Activated CD4-positive, CD25-positive, alpha-beta regulatory T cell (primary cell): Measurements from ENCODE around the gene KCNIP1.
"Not testable (repeated sequence)": the region's sequence is repeated elsewhere in the genome, so short reads cannot be mapped to it uniquely, and the experiment has no call there.

Experiments
- DNase-seq, 4 experiments: peaks; one replicate each; lab custom pipeline; 2025; lab: John Stamatoyannopoulos, UW

KCNIP1 gene

DNA sequence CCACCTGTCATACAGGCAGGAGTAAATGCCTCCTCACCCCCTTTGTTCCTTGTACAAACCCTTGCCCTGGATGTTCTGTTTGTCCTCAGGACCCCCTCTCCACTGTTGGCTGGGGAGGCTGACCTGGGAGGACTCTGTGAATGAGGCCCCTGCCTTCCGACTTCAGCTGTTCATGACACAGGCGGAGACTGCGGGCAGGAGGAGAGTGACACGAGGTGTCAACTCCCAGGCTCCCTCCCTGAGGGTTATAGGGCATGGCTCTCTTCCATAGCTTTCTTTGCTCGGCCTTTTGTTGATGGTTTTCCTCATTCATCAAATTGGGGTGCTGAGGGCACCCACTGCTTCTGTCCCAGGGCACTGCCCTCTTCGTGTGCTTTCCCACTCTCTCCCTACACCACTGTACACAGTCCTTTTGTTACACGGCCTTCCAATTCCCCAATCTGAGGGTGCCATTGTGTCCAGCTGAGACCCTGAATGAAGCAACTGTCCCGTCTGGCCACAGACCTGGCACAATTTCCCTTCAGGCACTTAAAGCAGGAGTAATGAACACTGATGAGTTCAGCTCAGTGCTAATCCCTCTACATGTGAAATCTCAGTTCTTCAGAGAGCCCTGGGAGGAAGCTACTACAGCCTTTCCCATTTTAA is 33.8 kb downstream of the KCNIP1 start:
- DNase-seq, result no peak

DNA sequence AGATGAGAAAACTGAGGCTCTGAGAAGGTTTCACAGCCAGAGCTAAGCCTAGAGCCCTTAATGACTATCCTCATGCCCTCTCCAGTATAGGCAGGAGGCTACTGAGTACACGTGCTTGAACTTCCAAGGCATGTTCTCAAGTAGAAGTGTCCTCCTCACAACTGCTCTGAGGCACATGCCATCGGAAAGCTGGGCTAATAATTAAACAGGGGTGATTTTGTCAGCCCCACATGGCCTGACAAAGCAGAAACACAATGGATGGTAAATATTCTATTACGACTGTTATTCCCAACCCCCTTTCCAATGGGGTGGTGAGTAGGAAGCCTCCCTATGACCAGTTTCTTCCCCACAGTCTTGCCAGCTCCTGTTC is 34.3 kb downstream of the KCNIP1 start:
- DNase-seq, result no peak

DNA sequence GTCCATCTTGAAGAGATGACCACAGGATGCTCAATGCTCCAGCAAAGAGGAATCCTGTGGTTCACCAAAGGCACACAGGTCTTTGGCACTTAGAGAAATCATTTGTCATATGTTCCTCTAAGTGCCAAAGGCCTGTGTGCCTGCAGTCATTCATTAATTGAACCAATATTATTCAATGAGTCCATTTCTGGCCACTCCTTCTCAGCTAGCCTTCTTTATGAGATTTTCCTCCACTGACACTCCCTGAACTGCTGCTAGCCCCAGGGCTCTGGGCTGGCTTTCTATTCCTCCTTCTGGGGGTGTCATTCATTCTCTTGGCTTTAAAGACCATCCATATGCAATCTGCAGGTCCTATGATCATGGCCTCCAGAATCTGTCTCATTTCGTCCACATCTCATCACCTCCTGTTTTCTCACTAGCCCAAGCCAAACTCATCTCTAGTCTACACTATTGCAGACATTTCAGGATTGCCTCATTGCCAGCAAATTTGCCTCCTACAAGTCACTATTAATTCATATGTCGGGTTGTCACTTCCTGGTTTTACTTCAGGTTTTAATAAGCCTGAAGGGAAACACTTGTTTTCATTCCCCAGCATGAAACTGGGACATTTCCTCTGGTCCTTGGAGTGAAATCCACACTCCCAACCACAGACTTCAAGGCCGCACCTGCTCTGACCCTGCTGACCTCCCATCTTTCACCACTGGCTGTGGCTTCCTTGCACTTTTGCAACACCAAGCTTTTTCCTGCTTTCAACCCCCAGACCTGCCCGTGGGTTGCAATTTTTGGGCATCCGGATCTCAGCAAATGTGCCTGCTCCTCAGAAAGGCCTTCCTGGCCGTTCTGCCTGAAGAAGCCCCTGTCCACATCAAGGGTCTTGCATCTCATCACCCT is 35.1 kb downstream of the KCNIP1 start:
- DNase-seq, result no peak

DNA sequence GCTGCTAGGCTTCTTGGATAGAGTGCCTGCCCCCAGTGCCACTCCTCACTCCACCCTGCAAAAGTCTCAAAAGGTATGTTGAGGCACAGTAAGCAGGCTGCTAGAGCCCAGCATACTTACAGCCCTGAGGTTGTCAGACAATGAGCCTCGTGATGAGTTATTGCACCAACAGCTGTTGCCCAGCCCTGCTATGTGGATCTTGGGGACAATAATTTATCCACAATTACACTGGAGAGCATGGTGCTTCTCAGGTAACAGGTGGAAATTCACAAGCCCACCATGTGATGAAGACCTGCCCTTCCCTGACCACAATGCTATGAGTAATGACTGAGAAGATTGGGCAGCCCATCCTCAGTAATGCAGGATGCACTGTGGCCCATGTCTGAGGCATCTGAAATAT is 36.5 kb downstream of the KCNIP1 start:
- no peak for DNase-seq

DNA sequence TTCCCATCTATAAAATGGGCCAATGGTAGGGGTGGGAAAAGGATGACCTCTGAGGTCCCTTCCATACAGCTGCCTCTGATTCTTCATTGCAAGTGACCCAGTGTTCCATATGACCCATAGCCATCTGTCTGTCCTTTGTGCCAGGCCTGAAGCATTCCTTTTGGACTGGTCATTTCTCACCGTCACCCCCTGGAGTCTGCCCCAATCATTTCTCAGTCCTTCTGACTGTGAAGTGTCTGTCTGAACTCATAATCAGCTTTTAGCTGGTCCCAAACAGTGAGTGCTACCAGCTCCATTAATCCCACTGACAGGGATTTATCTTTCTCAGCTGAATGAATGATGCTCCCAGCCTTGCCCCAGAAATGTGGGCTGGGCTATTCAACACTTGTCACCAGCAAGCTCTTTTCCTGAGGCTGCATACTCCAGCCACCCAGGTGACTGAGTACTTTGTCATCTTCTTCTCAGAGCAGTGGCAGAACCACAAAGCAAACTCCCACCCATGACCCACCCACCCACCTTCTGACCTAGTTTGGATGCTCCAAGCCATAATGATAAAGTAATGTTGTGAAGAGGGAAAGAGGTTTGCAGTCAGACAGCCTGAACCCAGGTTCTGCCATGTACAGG is 37.4 kb downstream of the KCNIP1 start:
- DNase-seq, result no peak

DNA sequence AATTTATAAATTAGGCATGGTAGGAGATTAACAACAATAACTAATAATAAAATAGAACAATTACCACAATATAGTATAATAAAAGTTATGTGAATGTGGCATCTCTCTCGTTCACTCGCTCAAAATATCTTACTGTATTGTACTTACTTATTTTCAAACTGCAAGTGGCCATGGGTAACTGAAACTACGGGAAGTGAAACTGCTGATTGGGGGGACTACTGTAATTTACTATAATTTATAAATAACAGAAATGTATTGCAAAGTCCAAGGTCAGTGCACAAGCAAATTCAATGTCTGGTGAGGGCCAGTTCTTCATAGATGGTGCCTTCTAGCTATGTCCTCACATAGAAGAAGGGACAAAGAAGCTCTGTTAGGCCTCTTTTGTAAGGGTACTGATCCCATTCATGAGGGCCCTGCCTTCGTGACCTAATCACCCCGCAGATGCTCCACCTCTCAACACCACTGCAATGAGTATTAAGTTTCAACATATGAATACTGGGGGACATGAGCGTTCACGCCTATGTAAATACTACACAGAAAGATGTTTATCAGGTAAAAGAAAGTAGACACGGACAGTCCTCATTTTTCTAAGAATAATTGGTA is 39.0 kb downstream of the KCNIP1 start:
- no peak for DNase-seq

DNA sequence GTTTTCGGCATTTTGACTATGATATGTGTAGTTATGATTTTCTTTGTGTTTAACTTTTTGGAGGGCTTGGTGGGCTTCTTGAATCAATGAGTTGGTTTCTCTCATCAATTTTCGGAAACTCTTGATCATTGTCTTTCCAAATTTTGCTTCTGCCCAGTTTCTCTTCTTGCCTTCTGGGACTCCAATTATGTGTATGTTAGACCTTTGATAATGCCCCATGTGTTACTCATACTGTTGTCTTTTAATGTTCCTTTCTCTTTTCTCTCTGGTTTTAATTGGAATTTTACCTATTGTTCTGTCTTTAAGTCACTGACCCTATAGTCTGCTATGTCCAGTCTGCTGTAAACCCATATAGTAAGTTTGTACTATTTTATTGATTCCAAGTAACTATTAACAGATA is 41.5 kb downstream of the KCNIP1 start:
- no peak for DNase-seq

DNA sequence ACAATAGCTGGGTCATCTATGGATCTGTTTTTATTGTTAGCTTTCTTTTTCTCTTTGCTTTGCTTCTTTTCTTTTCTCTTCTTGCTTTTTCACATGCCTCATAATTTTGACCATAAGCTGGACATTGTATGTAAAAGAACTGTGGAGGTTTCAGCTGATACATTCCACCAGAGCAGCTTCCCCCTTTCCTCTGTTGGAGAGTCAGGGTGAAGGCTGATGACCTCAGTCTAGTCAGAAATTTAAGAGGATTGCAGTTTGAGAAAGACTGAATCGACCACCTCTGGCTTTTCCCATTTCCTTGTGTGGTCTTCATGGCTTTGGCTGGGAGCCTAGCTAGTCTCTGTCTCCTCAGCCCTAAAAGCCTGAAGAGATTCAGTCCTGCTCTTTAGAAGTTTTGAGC is 42.0 kb downstream of the KCNIP1 start:
- DNase-seq, result no peak

DNA sequence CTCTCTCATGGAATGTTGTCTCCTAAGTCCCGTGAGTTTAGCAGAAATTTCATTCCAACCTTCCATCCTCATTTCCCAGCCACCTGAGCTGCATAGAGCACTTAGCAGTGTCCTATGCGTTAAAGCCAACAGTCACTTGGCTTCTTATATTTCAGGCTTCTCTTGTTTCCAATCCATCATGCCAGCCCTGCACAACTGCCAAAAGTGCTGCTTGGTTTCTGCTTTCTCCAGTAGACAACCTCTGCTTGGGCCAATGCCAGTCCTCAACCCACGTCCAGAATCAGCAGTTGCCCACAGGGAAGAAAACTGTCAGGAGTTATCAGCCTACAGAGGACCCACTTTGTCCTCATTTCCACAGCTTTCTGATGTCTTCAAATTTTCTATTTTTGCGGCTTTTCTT is 42.5 kb downstream of the KCNIP1 start:
- DNase-seq, result no peak

DNA sequence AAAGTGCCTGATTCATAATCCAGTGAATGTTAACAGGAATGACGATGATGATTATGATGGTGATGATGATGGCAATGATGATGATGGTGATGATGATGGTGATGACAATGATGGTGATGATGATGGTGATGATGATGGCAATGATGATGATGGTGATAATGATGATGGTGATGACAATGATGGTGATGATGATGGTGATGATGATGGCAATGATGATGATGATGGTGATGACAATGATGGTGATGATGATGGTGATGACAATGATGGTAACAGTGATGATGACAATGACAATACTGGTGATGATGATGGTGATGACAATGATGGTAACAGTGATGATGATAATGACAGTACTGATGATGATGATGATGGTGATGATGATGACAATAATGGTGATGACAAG is 46.6 kb downstream of the KCNIP1 start:
- not testable (repeated sequence) for DNase-seq

DNA sequence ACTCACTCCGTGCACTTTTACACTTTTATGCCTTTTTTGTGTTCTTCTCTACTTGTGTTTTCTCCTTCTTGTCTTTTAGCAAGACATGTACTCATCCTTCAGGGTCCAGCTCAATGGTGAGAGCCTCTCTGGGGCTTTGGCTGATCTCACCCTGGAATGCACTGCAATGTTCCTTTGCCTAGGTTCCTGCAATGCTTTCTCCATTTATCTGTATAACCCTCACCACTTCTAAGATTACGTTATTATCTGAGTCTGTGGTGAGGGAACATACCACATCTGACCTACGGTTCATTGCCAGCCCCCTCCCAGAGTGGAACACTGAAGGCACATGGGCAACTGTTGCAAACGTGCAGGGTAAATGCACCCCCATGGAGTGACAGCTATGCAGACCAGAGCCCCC is 47.3 kb downstream of the KCNIP1 start:
- no peak for DNase-seq

DNA sequence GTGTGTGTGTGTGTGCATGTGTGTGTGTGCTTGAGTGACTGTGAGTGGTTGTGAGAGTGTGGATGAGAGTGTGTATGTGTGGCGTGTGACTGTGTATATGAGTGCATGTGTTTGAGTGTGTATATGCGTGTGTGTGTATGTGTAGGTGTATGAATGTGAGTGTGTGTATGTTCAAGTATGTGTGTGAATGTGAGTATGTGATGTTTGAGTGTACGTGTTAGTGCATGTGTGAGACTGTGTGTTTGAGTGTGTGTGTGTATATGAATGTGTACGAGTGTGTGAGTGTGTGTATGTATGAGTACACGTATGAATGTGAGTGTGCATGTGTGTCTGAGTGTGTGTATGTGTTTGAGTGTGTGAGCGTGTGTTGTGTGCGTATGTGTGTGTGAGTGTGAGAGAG is 47.8 kb downstream of the KCNIP1 start:
- DNase-seq, result no peak

DNA sequence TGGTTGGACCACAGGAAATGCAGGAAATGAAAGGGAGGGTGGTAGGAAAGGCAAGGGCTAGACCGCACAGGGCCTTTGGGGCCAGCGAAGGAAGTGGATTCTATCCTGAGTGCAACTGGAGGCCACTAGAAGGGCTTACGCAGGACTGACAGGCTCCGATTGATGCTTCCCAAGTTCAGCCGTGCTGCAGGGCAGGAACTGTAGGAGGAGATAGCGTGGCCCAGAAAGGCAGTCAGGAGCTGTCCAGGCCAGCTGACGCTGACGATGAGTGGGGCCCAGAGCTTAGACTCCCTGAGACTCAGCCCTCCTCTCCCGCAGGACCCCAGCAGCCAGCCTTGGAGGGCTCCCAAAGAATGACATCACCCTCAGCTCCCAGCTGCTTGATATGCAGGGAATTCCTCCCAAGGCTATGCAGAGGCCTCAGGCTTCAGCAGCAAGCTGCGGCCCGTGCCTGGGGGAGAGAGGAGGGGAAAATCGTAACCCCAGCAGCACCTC is 48.8 kb downstream of the KCNIP1 start:
- no peak for DNase-seq

DNA sequence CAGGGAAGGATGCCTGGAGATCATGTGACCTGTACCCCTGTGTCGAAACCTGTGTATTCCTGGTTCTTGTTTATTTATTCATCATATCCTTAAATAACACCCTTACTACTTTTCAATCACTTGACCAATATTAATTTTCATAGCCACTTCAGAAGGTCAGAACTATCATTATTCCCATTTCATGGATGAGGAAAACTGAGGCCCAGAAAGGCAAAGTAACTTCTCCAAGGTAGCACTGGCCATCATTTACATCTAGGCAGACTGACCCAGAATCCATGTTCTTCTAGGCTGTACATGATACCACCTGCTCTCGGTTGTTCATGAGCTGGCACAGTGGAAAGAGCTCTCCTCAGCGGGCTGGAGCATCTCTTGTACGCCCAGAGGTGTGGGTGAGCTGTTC is 49.4 kb downstream of the KCNIP1 start:
- no peak for DNase-seq

DNA sequence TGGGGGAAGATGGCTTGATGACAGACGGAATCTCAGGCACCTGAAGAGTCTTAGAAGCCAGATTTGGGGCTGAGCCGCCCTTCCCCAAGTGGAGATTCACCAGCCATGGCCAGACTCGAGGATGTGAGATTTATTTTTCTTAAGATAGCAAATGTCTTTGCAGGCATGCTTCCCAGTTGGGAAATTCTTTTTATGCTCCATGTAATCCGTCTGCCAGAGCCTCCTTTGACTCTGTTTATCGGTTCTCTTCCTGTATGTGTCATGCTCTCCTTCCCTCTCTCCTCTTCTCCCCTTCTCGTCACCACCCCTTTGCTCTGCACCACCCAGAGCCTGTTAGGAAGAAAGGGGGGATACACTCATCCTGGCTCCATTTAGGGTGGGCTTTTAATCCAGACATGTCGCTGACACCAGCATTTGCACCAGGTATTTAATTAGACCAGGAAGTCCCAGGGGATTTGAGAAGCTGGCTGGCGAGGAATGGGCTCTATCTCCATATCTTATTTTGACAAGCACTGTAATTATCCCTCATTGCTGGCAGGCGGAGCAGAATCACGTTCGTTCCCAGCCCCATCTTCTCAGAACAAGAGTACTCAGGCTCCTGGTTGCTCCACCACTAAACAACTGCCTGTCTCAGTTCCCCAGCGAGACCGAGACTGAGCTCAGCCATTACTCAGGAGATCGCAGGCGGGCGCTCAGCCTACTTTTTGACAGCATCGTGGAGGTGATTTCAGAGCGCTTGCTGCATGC is 50.9 kb downstream of the KCNIP1 start:
- no peak for DNase-seq

DNA sequence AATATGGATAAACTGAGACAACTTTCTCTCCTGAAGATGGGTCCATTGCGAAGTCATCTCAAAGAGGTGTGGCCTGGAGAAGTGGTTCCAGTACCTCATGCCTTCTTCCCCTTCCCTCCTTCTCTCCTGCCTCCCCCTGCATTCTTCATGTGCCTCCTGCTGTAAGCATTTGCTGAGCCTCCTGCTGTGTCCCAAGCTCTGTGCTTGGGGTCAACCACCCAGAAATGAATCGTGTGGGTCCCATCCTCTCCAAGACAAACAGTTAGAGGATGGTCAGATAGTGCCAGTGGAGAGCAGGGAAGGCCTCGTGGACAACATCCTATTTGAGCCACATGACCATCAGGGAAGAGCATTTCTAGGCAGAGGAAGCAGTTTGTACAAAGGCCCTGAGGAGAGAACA is 53.5 kb downstream of the KCNIP1 start:
- no peak for DNase-seq

DNA sequence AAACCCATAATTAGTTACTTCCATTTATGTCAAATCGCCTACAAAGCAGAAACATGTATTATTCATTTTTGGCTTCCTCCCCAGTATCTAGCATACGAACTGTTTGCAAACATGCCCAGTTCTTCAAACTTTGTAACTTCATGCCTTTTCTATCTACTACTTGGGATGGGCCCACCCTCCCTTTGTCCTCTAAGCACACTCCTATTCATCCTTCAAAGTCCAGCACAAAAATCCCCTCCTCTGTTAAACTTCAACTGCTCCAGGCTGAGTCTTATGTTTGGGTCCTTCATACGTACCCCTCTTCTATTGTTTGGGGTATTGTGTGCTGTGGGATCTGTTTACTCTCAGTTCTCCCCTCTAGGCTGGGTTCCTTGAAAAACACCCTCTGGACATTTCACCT is 55.5 kb downstream of the KCNIP1 start:
- DNase-seq, result no peak

DNA sequence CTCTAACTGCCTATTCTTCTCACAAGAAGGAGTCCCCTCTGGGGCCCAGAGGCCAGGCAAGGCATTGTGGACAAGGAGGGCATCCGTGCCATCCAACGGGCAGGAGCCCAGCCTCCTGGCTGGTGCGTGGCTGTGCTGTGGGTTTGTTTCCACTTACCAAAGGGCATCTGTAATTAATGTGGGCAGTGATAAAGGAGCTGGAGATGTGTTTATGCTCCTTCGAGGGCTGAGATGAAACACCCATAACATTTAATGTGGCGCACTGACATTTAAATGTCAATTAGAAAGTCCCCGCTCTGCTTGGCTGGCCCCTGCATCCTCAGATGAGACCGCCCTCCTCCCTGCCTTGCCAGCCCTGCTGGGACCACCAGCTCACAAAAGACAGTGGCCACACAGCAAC is 57.1 kb downstream of the KCNIP1 start:
- no peak for DNase-seq

DNA sequence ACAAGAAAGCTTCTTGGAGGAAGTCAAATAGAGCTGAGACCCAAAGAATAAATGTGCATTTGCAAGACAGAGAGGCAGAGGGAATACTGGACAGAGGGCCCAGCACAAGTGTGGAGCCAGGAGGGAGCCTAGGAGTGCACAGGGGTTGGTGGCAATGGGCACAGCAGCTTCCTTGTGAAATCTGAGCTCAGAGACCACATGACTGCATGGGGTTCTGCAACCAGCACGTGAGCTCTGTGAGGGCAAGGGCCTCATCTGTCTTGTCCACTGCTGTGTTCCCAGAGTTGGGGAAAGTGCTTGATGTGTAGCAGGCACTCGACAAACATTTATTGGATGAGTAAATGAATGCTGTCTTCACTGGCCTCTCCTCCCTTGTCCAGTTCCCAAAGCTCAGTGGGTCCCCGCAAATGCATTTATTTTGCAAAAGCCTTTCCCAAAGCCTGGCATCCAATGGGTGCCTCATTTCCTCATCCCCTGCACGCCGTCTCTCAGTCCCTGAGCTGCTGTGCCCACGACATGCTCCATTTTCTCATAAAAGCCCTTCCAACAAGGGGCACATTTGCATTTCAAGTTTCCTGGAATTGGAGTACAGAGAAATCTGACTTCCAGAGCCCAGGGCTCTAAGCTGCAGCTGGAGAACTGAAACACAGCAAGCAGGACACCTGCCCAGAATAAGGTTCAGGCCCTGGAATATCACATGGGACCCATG is 58.5 kb downstream of the KCNIP1 start:
- no peak for DNase-seq

DNA sequence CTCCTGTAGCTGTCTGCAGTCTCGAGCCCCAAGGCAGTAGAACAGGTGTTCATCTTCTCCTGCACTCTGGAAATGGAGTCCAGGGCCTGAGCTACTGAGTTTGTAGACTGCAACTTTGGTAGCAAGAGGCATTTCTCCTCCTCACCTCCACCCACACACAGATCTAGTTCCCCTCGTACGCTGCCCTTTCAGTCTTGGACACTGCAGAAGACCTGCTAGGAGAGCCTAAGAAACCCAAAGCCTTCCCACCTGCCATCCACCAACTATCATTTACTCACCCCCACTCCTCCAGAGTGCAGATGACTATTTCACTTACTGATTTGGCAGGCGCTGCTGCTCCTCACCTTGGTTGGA is 59.0 kb downstream of the KCNIP1 start:
- DNase-seq, result no peak

DNA sequence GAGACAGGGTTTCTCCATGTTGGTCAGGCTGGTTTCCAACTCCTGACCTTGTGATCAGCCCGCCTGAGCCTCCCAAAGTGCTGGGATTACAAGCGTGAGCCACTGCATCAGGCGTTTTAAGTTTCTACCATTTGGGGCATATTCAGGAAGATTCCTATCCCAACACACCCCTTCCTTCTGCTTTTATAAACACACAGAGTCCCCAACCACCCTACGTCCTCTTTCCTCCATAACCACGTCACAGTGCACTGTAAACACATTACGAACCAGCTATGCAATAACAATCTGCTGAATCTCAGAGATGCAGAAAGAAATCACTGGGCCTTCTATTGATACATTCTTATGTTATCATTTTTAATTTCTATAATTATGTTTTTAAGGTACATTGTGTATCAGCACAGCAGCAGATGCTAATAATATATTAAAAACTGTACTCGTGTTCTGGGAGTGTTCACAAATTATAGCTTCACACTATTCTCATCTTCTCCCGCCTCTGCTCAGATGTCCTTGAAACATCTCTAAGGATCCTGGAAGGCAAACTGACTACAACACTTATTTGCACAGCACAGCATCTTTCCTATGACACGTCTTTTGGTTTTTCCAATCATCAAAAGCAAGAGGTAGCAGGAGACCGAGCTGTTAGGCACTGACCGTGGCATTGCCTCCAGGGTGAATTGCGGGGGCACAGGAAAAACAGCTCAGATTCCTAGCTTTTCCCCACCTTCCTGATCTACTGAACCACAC is 60.2 kb downstream of the KCNIP1 start:
- no peak for DNase-seq
